SH-SY5Y (cell line): ENCODE measurements around the gene PMM1.

Experiments used
- GATA2 ChIP-seq: IDR thresholded peaks from 2 replicates; pipeline ENCODE4 v1.6.1; 2011; ENCODE audit warnings: mild to moderate bottlenecking, low read depth, low read length
- GATA3 ChIP-seq: IDR thresholded peaks from 2 replicates; pipeline ENCODE4 v1.6.1; 2011; ENCODE audit warnings: low read depth, mild to moderate bottlenecking, low read length, moderate library complexity

DNA sequence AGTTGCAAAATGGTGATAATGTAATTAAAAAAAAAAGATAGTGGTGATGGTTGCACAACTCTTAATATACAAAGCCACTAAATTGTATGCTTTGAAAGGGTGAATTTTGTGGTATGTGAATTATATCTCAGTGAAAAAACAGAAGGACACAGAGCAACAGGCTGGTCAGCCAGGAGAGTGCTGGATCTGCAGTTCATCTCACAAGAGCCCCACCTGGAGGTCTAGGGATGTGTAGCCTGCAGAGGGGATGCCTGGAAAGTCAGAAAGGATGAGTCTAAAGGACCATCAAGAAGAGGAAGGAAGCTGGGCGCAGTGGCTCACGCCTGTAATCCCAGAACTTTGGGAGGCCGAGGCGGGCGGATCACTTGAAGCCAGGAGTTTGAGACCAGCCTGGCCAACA, 54.4 kb downstream of the PMM1 start:
- TF ChIP-seq GATA2: no peak
- TF ChIP-seq GATA3: no peak
